ENCODE results near the gene REG1A.

The REG1A gene

GRCh38 chr2:79124907-79125720 is 4.8 kb downstream of the REG1A start:
- FAIRE-seq (no peak), DNase-seq (ENCODE audit: insufficient read length, low spot score) (no peak)

GRCh38 chr2:79125721-79125985 is 5.4 kb downstream of the REG1A start:
- FAIRE-seq (no peak), DNase-seq (ENCODE audit: insufficient read length, low spot score) (no peak)

- DNase-seq (ENCODE audit: insufficient read length, low spot score), result no peak
- FAIRE-seq, result no peak
These were observed 8.1 kb downstream of the REG1A start for GRCh38 chr2:79128406-79128805.

- DNase-seq (ENCODE audit: insufficient read length, low spot score) (no peak), FAIRE-seq (no peak)
These were observed 9.0 kb downstream of the REG1A start for GRCh38 chr2:79129260-79129659.

GRCh38 chr2:79129804-79130203 is 9.5 kb downstream of the REG1A start:
- FAIRE-seq (no peak), DNase-seq (ENCODE audit: insufficient read length, low spot score) (no peak)

- no peak for FAIRE-seq
- no peak for DNase-seq (ENCODE audit: insufficient read length, low spot score)
These were observed 11.4 kb downstream of the REG1A start for GRCh38 chr2:79131687-79132086.

GRCh38 chr2:79138385-79138784 is 18.1 kb downstream of the REG1A start:
- FAIRE-seq (no peak), DNase-seq (ENCODE audit: insufficient read length, low spot score) (no peak)

- FAIRE-seq (no peak), DNase-seq (ENCODE audit: insufficient read length, low spot score) (no peak)
These were observed 19.1 kb downstream of the REG1A start for GRCh38 chr2:79139423-79139822.

- FAIRE-seq (no peak), DNase-seq (ENCODE audit: insufficient read length, low spot score) (no peak)
These were observed 35.7 kb downstream of the REG1A start for GRCh38 chr2:79155826-79156476.

- DNase-seq (ENCODE audit: insufficient read length, low spot score) (no peak), FAIRE-seq (no peak)
These were observed 38.7 kb downstream of the REG1A start for GRCh38 chr2:79159030-79159429.

- no peak for FAIRE-seq
These were observed 39.4 kb downstream of the REG1A start, which contains the start of gene REG3A for GRCh38 chr2:79159653-79160052. REG3A (minus strand) TSS chr2:79159753; CDS start chr2:79159405, 348 bp downstream.

GRCh38 chr2:79162132-79162531 is 41.8 kb downstream of the REG1A start:
- no peak for FAIRE-seq
- DNase-seq (ENCODE audit: insufficient read length, low spot score), result no peak

More at GRCh38 chr2:79159653-79160052, 39.4 kb downstream of the REG1A start, which contains the start of gene REG3A:
- DNase-seq (ENCODE audit: insufficient read length, low spot score), result no peak

- no peak for FAIRE-seq
- DNase-seq (ENCODE audit: insufficient read length, low spot score), result no peak
These were observed 42.5 kb downstream of the REG1A start for GRCh38 chr2:79162801-79163200.

GRCh38 chr2:79171348-79171958 is 51.2 kb downstream of the REG1A start:
- FAIRE-seq (no peak), DNase-seq (ENCODE audit: insufficient read length, low spot score) (no peak)

Data from GM19239 (cell line).